GM19463 (cell line): ENCODE results near the gene CRISPLD2.

Source experiments
- ATAC-seq: cut with Tn5 transposase; IDR thresholded peaks from one replicate; pipeline ENCODE4 v1.9.1; 2021; ENCODE audit warnings: mild to moderate bottlenecking, moderate library complexity; ENCODE audit not compliant: unreplicated experiment

CRISPLD2 gene

DNA sequence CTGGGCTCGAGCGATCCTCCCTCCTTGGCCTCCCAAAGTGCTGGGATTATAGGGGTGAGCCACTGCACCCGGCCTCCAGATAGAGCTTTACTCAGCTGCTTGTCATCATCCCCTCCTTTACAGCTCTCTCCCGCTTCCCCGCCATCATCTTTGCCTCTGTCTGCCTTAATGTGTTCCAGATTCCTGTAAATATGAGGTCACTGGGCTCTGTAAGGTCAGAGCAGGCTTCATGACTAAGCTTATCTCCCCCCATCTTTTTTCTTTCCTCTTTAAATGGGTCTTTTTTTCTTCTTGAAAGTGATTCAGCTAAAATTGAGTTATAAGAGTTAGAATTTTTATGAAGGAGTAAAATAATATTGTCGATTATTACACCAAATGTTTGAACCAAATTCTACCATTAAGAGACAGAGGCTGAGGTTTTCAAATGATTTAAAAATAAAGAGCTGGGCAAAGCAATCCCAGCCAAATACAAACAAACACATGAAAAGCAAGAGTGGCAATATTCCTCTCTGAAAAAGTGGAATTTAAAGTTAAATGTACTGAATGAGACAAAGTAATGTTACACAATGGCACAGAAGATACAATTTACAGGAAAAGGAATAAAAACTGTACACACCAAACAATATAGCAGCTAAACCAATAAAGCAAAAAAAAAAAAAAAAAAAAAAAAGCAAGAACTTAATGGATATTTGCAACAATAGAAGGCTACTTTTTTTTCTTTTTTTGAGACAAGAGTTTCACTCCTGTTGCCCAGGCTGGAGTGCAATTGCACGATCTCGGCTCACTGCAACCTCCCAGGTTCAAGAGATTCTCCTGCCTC lies 62.1 kb downstream of the CRISPLD2 start:
- ATAC-seq = no peak

DNA sequence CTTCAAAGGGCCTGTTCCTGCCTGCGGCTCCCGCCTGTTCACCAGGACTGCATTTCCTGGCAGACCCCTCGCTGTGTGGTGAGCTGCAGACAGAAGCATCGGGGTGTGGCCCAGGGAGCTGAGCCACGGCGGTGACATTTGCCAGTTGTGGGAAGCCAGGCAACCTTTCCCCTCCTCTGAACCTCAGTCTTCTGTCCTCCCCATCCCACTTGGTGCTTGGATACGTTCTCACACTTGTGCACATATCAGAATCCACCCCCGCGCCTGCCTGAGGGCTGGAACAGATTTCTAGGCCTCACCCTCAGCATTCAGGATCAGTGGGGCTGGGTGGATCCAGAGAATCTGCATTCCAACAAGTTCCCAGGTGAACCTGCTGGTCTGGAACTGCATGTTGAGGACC lies 63.5 kb downstream of the CRISPLD2 start:
- ATAC-seq = no peak

DNA sequence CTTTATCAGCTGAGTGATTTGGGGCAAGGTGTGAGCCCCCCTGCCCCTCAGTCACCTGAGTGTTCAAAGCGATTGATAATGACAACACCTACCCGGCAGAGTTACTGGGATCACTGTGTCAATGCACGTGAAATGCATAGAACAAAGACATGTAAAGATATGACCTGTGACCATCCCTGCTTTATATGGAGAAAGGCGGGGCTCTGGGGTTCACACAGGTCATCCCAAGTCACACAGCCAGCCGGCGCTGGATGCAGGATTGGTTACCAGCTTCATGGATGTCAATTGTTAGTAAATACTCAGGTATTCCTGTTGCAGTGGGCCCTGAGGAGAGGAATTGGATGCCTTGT lies 64.4 kb downstream of the CRISPLD2 start:
- ATAC-seq = no peak

DNA sequence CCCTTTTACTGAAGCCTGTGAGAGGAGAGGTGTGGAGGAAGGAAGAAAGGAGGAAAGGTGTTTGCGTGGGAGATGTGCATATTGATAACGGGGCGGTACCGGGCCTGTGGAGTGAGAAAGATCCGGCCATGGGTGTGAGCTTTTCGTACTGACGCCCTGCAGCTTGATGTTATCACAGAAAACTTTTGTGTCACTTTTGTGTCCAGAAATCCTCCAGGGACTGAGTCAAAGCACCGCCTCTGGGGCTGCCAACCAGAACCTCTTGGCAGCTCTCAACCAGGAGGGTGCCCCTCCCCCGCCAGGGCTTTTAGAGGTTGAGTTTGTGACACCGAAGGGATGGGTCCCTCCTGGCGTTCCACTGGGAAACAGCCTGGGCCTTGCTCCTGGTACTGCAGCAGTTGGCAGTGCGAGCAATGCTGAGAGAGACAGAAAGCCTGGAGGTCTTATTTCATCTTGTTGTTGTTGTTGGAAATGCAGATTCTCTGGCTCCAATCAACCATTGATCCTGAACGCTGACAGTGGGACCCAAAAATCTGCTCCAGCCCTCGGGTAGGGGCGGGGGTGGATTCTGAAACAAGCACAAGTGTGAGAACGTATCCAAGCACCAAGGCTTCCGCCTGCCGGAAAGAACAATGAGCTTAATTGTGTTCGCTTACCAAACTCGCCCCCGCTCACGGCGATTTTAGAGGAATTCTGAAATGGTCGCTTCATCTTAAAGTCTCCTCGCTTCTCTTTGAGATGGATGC lies 65.0 kb downstream of the CRISPLD2 start:
- ATAC-seq = no peak

DNA sequence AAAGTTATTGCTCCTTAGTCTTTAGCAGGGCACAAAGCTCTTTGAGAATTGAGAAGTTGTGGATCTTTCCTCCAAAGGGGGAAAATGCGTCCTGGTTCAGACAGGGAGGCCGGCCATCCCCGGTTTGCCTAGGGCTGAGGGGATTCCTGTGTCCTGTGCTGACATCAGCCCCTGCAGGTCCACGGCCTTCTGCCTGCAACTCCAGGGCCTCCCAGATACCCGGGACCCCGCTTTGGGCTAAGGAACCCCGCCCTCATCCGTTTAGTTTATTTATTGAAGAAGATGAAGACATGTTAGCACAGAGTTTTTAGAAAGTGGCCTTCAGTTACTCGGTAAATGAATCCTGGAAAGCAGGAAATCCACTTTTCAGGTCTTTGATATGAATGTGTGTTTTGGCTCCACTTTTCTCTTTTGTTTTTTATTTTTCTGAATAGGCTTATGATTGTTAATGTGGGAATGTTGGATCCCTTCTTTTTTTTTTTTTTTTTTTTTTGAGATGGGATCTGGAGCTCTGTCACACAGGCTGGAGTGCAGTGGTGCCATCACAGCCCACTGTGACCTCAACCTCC lies 65.6 kb downstream of the CRISPLD2 start:
- no peak for ATAC-seq

DNA sequence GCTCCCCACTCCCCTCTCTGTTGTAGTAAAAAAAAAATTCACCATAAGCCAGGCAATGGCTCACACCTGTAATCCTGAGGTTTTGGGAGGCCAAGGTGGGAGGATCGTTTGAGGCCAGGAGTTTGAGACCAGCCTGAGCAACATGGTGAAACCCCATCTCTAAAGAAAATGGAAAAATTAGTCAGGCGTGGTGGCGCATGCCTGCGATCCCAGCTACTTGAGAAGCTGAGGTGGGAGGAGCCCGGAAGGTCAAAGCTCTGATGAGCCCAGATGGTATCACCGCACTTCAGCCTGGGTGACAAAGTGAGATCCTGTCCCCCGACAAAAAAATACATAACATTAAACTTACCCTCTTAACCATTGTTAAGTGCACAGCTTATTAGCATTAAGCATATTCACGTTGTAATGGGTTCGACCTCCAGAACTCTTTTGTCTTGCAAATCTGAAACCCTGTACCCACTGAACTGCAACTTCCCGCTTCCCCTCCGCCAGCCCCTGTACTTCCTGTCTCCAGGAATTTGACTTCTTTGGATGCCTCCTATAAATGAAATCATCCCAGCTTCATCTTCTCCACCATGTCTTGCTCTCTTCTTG lies 66.8 kb downstream of the CRISPLD2 start:
- no peak for ATAC-seq

DNA sequence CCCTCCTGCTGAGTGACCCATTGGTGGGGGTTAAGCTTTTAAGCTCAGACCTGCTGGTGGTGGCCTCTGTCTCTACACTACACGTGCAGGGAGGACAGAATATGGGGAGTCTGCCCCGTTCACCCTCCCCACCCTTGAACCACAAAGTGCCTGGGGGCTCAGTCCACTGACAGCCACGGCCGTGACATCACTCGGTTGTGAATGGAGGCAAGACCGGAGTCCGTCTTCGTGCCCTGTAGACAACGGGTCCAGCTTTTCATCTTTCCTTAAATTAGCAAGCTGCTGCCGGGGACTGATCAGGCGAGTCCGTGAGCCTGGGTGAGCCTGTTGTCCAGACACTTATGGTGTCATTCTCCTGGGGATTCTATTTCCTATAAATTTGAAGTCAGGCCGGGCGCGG lies 67.4 kb downstream of the CRISPLD2 start:
- ATAC-seq = no peak

DNA sequence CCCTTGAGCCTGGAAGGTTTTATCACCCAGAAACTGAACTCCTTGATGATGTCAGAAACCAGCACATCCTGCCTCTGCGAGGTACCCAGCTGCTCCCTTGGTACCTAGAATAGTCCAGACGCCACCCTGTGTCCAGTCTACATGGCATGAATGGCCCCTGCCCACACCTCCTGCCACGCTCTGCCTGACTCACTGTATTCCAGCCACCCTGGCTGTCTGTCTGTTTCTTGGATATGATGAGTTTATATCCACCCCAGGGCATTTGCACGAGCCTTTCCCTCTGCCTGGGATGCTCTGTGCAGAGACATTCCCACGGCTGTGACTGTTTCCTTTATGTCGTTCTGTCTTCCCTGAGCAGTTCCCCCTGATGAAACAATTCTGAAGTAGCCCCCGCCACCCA lies 68.7 kb downstream of the CRISPLD2 start:
- ATAC-seq = no peak

DNA sequence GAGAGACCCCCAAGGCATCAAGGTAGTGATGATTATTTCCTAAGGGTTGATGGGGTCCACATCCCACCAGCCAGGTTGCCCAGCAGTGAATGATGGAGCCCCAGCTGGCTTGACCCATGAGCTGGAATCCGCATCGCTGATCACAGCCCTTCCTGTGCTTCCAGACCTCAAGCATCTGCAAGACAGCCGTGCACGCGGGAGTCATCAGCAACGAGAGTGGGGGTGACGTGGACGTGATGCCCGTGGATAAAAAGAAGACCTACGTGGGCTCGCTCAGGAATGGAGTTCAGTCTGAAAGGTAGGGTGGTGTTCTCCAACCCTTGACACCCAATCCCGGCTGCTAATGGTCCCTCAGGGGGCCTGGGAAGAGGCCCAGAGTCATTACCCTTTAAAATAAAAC lies 69.3 kb downstream of the CRISPLD2 start:
- no peak for ATAC-seq

DNA sequence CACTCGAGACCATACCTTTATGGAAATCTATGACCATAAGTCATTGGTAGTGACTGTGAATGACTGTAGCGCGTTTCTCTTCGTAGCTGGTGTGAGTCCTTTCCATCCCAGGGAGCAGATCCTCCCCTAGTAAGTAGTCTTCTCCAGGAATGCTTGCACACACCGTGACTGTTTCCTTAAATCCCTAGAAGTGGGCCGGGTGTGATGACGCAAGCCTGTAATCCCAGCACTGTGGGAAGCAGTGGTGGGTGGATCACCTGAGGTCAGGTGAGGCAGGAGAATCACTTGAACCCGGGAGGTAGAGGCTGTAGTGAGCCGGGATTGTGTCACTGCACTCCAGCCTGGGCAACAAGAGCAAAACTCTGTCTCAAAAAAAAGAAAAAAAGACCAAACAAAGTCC lies 70.6 kb downstream of the CRISPLD2 start:
- ATAC-seq = no peak

DNA sequence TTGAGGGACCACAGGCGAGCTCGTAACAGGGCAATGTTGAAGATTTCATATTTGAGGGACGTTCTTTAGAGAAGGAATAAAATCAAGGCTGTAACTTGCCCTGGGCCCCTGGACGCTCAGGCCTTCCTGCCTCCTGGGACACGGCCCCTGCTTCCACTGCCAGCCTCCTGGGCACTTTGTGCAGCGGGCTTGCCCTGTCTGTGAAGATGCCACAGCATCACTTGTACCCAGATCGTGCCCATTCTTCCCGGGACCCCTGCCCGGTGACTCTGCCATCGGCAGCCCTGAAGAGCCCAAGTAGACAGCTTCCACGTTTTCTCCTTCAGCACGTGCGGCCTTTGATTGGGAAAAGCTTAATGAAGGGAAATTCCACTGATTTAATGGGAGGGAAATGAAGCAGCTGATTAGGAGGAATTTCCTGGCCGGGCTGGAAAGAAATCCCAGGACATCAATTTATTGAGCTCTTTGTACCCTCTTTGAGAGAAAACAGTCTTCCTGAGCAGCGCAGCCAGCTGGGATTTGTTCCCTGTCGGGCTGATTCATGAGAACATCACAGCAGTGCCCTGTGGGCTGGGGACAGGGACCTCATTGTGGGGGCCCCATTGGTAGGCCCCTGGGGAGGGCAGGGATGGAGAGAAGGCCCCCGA lies 71.5 kb downstream of the CRISPLD2 start:
- no peak for ATAC-seq

DNA sequence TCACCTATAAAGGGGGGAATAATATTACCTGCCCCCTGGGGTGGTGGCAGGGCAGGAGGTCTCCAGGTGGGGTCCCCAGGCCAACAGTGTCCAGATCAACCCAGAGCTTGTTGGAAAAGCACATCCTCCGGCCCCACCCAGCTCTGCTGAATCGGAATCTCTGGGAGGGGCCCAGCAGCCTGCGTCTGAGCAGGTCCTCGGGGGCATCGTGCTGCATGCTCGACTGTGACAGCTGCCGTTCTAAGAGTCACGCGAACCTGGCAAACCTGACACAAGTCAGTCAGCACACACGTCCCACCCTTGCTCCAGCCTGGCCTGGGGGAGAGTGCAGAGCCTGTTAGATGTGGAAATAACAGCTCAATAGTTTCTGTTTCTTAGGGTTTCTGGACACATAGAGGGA lies 72.3 kb downstream of the CRISPLD2 start:
- ATAC-seq = no peak

DNA sequence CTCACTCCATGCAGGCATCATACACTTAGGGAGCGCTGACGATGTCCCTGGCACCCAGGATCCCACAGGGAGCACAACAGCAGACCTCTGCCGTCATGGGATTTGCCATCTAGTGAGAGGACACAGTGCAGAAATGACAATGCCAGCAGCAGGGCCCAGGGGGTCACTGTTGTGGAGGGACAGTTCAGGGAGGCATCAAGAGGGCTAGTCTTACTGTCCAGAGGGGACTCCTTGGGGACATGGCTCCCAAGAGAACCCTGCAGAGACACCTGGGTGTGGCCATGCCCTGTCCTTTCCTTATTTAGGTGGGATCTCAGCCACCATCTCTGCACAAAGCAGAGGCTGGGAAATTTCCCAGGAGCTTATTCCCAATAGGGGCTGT lies 73.7 kb downstream of the CRISPLD2 start:
- peak; percentile 22 for ATAC-seq

DNA sequence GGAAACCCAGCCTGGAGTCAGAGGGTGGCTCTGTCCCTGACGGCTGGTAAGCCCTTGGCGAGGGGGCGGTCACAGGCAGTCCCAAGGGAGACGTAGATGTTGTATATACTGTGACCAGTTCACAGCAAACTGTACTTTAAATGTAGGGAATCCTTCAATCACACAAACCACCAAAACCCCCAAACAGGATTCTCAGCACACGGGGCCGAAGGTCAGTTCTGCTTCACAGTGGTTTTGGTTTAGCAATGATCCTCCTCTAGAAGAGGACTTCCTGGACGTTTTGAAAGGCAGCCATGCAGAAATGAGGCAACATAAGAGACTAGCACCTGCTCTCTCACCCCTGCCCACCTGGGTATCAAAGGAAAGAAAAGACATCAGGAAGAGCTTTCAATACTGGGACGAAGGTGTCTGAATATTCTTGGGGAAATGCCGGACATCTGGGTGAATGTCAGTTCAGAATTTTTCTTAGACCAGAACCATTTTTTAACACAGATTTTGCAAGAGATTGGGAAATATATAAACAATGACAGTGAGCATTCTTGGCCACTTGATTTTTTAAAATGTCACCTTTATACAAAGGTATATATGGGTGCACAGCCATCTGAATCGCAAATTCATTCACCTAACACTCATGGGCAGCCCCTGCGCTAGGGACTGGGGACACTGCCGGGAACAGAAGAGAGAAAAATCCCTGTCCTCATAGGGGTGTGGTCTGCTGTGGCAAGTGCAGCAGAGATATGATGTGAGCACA lies 74.2 kb downstream of the CRISPLD2 start:
- ATAC-seq = peak; percentile 83

DNA sequence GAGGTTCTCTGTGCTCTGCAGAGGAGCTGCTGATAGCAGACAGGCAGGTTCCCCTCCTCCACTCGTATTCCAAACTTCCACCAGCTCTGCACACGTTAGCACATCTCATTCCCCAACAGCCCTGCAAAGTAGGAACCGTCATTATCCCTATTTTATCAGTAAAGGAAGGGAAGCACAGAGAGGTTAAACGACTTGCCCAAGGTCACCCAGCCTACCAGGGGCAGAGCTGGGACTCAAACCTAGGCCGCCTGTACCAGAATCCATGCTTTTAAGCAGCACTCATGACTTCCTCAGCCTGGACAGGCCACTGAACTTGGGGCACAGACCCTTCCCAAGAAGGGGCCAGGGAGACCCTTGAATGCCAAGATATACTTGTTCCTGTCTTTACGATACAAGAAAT lies 75.2 kb downstream of the CRISPLD2 start:
- ATAC-seq = no peak

DNA sequence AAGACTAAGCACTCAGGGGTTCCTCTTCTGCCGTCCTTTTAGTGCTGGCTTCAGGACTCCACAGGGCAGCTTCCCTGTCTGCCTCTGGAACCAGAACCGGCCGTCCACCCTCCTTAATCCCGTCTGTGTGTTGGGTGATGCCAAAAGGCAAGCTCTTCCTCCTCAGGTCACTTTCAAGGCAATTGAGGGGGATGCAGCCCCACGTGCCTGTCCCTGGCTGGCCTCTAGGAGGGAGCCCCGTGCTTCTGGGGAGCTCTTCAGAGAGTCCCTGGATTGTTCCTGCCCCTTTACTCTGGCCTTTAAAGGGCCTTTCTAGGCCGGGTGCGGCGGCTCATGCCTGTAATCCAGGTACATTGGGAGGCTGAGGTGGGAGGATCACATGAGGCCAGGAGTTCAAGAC lies 77.1 kb downstream of the CRISPLD2 start:
- no peak for ATAC-seq

DNA sequence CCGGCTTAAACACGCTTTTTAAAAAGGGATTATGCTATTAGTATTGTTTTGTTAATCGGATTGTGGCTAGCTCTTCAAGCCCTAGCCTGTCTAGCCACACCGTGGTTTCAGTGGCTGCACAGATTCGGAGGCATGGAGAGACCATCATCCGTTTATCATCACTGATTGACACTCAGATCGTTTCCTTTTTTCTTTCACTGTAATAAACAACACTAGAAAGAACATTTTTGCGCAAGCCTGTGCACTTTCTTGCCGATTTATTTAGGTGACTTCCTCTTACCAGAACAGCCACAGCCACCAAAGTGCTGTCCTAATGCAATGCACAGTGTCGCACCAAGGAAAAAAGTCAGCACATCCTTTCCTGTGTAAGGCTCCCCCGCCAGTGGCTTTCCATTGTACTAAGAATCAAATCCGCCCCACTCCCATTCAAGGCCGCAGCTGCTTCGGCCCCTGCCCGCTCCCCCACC lies 78.2 kb downstream of the CRISPLD2 start:
- ATAC-seq = no peak

DNA sequence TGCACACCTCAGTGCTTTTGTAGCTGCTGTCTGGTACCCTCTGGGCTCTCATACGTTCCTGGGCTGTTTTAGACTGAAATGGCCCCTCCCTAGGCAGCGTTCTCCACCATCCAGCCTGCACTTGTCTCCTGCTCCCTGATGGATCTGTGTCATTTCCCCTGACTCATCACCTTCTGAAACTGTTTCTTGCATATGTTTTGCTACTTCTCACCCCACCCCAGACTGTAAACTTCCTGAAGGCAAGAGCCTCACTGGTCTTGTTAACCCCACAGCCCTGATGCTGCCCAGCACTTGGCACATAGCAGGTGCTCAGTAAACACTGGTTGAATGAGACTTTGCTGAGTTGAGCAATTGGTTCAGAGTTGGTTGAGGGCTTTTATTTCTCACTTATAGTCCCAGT lies 78.7 kb downstream of the CRISPLD2 start:
- ATAC-seq = no peak

DNA sequence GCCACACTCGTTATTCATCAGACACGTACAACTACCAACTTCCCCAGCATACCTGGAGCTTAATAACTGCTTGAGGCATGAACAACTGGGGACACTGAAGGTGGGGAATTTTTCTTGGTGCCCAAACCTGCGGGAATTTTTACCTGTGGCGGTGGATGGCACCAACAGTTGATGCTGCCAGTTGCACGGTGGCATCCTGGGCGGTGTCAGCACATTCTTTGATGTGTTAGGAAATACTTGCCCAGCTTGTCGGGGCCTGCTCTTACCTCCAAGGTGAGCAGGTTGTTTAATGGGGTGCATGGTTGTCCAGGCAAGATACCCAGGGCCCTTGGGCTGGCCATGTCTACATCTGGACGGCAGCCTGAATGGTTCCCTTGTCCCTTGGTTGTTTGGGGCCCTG lies 79.6 kb downstream of the CRISPLD2 start:
- no peak for ATAC-seq

DNA sequence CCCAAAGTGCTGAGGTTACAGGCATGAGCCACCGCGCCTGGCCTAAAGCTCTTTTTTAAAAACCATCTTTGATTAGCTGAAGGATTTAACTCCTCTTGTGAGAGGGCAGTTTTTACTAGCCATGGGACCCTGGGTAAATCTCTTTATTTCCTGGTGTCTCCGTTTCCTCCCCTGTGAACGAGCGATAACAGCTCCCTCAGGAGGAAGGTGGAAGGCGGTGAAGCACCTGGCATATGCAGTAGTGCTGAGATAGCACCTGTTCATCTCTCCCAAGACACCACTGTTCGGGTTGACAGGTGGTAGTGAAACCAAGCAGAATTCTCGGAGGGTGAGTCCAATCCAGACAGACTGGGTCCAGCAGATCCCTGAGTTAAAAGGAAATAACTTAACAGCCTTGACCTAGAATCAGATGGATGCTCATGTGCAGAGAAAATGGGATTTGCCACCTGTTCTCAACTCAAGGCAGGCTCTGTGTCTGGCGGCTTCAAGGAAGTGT lies 86.2 kb downstream of the CRISPLD2 start:
- ATAC-seq = no peak
